Mesothelial cell of epicardium (in vitro differentiated cells): ENCODE data around the gene TOR1B. TPM values are rescaled to one million over a fixed set of nuclear protein-coding genes. Genes with fewer than 3 reads are reported as not detected.

ENCODE experiments used
- DNase-seq, 2 experiments: peaks; one replicate each; pipeline ENCODE4 v3.0.0; 2021; ENCODE audit warnings: low spot score in 2 of 2; ENCODE audit not compliant: unreplicated experiment in 2 of 2
- H3K27ac Mint-ChIP-seq: 2 replicates; pipeline ENCODE4 v1.8.0; 2021; ENCODE audit warnings: mixed read lengths
- H3K27me3 Mint-ChIP-seq: 2 replicates; pipeline ENCODE4 v1.8.0; 2021; ENCODE audit warnings: low read depth, mixed read lengths
- H3K36me3 Mint-ChIP-seq: 2 replicates; pipeline ENCODE4 v1.8.0; 2021; ENCODE audit warnings: mixed read lengths
- H3K4me1 Mint-ChIP-seq: 2 replicates; pipeline ENCODE4 v1.8.0; 2021; ENCODE audit warnings: mixed read lengths
- H3K4me3 Mint-ChIP-seq: 2 replicates; pipeline ENCODE4 v1.8.0; 2021; ENCODE audit warnings: mild to moderate bottlenecking, moderate library complexity, mixed read lengths
- H3K9me3 Mint-ChIP-seq: 2 replicates; pipeline ENCODE4 v1.8.0; 2021; ENCODE audit warnings: mixed read lengths
- total RNA-seq: library from RNA; stranded (reverse); gene quantifications from 3 replicates; pipeline ENCODE4 v1.2.1, GENCODE V29; 2021
- TF ChIP-seq, protein P1 (sequence below): fragments of 200-600 bp; sonication (generic); IDR thresholded peaks from one replicate; pipeline ENCODE4 v1.5.0; 2021; ENCODE audit warnings: antibody characterized with exemption; ENCODE audit not compliant: unreplicated experiment

Gene TOR1B
- total RNA-seq, 1 donor from 2014 or later, result 18.0 TPM

DNA sequence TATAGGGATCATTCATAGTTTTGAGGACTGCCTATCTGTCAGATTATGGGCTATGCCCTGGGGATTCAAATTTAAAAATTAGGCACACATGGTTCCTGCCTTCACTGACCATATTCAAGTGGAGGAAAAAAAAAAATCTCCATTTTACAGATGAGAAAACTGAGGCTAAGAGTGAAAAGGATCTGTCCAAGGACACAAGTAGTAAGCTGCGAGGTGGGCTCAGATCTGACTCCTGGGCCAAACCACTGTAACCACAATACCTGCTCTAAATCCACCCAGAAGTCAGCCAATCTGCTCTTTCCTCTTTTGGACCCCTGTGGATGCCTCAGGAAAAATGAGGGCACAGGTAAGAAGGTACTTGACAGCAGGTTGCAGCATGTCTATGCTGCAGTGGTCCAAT, 23.8 kb downstream of the TOR1B start:
- Mint-ChIP-seq H3K4me1 (peaks cover 8% of the 10 kb centered on the region), H3K9me3 (no peaks in the 10 kb centered on the region), H3K27me3 (no peaks in the 10 kb centered on the region), H3K27ac (no peak overlapping the region), H3K36me3 (peaks cover 8% of the 10 kb centered on the region), H3K4me3 (no peak overlapping the region)
- DNase-seq, result no peak
- TF ChIP-seq, protein P1, sequence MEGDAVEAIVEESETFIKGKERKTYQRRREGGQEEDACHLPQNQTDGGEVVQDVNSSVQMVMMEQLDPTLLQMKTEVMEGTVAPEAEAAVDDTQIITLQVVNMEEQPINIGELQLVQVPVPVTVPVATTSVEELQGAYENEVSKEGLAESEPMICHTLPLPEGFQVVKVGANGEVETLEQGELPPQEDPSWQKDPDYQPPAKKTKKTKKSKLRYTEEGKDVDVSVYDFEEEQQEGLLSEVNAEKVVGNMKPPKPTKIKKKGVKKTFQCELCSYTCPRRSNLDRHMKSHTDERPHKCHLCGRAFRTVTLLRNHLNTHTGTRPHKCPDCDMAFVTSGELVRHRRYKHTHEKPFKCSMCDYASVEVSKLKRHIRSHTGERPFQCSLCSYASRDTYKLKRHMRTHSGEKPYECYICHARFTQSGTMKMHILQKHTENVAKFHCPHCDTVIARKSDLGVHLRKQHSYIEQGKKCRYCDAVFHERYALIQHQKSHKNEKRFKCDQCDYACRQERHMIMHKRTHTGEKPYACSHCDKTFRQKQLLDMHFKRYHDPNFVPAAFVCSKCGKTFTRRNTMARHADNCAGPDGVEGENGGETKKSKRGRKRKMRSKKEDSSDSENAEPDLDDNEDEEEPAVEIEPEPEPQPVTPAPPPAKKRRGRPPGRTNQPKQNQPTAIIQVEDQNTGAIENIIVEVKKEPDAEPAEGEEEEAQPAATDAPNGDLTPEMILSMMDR, result no peak

GRCh38 chr9:129828051-129828450, 25.1 kb downstream of the TOR1B start:
- Mint-ChIP-seq H3K36me3 (peaks cover 4% of the 10 kb centered on the region), H3K9me3 (no peaks in the 10 kb centered on the region), H3K27me3 (no peaks in the 10 kb centered on the region)

GRCh38 chr9:129828969-129829368, 26.0 kb downstream of the TOR1B start:
- Mint-ChIP-seq H3K4me3 (no peak overlapping the region), H3K9me3 (no peaks in the 10 kb centered on the region), H3K36me3 (peaks cover 7% of the 10 kb centered on the region)

More at GRCh38 chr9:129828051-129828450, 25.1 kb downstream of the TOR1B start:
- TF ChIP-seq, protein P1, result no peak
- no peak overlapping the region for H3K27ac Mint-ChIP-seq
- no peak for DNase-seq
- no peak overlapping the region for H3K4me3 Mint-ChIP-seq
- H3K4me1 Mint-ChIP-seq, result peaks cover 1% of the 10 kb centered on the region

GRCh38 chr9:129832982-129833381, 30.0 kb downstream of the TOR1B start:
- Mint-ChIP-seq H3K36me3 (peaks cover 14% of the 10 kb centered on the region), H3K27me3 (no peaks in the 10 kb centered on the region), H3K27ac (no peak overlapping the region), H3K4me3 (peak overlapping the region; percentile 99), H3K4me1 (peaks cover 24% of the 10 kb centered on the region), H3K9me3 (no peaks in the 10 kb centered on the region)
- TF ChIP-seq, protein P1, result no peak
- no peak for DNase-seq

More at GRCh38 chr9:129828969-129829368, 26.0 kb downstream of the TOR1B start:
- H3K27me3 Mint-ChIP-seq, result no peaks in the 10 kb centered on the region
- no peak for DNase-seq
- no peak overlapping the region for H3K27ac Mint-ChIP-seq
- TF ChIP-seq, protein P1, result no peak
- H3K4me1 Mint-ChIP-seq, result peaks cover 1% of the 10 kb centered on the region

DNA sequence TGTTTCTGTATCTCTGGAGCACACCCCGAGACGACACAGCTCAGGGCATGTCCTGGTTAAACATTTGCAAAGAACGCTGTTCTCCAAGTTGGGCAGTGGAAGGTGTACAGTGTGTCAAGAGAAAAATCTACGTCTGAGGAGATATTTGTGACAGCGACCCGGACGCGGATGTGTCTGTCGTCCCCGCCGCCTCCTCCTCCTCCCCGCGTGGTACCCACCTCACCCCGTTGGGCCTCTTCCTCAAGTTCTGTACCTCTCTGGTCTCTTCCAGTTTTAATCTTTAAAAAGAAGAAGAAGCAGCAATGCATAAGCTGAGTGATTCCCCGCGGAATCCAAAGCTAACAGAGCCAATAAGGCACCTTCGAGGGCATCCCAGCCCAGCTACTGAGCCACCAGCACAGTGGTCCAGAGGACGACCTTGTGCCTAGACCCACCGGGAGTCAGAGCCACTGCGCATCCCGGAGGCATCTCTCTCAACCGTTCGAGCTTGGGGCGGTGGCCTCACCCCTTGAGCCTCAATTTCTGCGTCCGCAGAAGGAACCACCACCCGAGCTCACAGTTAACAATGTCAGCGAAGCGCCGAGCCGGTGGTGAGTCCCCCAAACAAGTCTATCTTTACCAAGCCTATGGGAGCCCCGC, 31.6 kb downstream of the TOR1B start:
- TF ChIP-seq, protein P1, result no peak
- peak overlapping the region; percentile 99 for H3K27ac Mint-ChIP-seq
- DNase-seq, result no peak
- H3K36me3 Mint-ChIP-seq, result peaks cover 14% of the 10 kb centered on the region
- H3K27me3 Mint-ChIP-seq, result no peaks in the 10 kb centered on the region
- H3K4me3 Mint-ChIP-seq, result peak overlapping the region; percentile 99
- no peaks in the 10 kb centered on the region for H3K9me3 Mint-ChIP-seq
- H3K4me1 Mint-ChIP-seq, result peaks cover 34% of the 10 kb centered on the region
